MV-4-11 (cell line): Measurements from ENCODE around the gene CAB39.
"Not testable (repeated sequence)": the region's sequence is repeated elsewhere in the genome, so short reads cannot be mapped to it uniquely, and the experiment has no call there.

Experiments used
- DNase-seq: peaks from one replicate; lab custom pipeline; 2025; lab: John Stamatoyannopoulos, UW

The CAB39 gene

GRCh38 chr2:230715201-230715600, 2.6 kb downstream of the CAB39 start:
- DNase-seq: no peak

DNA sequence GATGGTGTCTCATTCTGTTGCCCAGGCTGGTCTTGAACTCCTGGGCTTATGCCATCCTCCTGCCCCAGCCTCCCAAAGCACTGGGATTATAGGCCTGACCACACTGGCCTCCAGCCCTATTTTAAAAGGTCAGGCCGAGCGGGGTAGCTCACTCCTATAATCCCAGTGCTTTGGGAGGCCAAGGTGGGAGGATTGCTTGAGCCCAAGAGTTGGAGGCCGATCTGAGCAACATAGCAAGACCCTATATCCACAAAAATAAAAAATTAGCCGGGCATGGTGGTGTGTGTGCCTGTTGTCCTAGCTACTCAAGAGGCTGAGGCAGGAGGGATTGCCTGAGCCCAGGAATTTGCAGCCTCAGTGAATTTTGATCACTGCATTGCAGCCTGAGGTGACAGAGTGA, 3.9 kb downstream of the CAB39 start:
- DNase-seq: no peak

GRCh38 chr2:230717600-230717999, 5.0 kb downstream of the CAB39 start:
- peak; percentile 60 for DNase-seq

DNA sequence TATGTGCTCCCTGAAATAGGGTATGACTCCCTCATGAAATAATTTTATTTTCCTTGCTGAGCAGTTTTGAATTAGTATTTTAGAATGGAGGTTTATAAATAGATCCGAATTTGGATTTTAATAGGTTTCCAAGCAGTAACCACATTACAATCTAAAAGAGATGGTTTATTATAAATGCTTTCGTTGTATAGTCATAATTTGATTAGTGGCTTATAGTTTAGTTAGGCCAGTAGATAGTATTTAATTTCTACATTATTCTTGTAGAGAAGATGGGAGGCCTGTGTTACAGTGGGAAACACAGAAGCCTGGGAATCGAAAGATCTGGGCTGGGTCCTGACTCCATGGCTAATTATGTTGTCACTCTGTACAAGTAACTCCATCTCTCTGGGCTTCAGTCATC, 6.7 kb downstream of the CAB39 start:
- DNase-seq: no peak

GRCh38 chr2:230721712-230722111, 9.1 kb downstream of the CAB39 start:
- DNase-seq: no peak

DNA sequence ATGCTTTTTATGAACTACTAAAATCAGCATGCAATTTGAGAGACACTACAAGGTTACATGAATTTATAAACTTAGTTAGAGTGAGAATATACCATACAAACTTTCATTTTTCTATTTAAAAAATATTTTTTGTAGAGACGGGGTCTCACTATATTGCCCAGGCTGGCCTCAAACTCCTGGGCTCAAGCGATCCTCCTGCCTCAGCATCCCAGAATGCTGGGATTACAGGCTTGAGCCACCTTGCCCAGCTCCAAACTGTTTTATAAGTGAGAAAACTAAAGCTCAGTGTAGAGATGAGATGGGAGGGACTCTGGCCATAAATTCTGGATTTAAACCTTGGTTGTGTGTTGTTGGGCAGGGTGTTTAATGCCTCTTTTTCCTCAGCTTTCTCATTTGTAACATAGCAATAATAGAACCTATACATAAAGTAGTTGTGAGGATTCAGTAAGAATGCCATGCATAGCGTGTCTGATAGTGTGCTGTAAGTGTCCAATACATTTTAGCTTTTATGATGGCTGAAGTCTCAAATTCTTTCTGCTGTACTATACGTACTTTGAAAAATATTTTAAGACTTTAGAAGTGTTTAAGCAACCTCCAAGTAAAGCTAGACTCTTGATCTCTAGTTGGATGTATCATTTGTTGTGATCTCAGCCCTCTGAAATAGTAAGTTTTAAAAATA, 9.7 kb downstream of the CAB39 start:
- no peak for DNase-seq

DNA sequence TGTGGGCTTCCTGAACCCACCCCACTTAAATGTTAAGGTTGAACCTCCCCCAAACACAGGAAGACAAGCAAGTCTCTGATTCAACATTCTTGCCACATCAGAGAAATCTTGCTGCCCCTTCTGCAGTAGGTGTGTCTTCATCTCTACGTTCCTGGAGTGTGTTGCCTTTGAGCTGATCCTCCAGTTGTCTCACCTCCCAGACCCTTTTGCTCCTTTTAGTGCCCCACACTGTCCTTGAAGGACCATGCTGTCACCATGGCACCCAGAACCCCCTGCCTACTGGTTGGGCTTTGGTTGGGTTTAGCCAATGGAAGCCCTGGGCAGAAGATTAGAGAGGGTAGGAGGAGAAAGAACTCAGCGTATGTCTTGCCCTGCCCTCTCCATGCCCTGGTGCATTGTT, 10.7 kb downstream of the CAB39 start:
- no peak for DNase-seq

GRCh38 chr2:230724957-230725356, 12.3 kb downstream of the CAB39 start:
- not testable (repeated sequence) for DNase-seq

DNA sequence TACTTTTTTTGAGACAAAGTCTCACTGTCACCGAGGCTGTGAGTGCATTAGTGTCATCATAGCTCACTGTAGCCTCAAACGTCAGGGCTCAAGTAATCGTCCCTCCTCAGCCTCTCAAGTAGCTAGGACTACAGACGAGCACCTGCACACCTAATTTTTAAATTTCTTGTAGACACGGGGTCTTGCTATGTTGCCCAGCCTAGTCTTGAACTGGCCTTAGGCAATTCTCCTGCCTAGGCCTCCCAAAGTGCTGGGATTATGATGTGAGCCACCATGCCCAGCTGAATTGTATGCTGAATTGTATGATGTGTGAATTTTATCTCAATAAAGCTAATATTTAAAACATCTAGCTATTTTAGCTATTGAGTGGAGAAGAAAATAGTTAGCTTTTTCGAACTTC, 18.9 kb downstream of the CAB39 start:
- no peak for DNase-seq

DNA sequence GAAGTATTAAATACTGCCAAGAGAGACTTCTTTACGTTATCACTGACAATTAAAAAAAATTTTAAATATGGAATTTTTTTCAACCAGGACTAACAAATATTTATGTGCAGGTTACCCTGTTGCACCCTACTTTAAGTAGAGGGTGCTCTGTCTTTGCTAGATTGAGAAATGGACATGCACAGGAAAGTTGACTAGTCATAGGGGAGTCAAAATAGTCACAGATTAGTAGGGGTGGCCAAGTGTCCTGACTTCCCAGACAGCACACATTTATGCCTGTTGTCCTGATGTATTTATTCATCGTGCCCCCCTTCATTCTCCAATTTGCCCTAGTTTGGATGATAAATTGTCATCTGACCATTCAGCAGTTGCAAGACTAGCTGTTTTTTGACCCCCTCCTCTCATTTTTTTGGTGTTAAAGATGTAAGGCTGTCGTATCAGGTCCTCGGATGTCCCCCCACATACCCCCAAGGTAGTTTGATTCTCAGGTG, 20.3 kb downstream of the CAB39 start:
- DNase-seq: no peak

DNA sequence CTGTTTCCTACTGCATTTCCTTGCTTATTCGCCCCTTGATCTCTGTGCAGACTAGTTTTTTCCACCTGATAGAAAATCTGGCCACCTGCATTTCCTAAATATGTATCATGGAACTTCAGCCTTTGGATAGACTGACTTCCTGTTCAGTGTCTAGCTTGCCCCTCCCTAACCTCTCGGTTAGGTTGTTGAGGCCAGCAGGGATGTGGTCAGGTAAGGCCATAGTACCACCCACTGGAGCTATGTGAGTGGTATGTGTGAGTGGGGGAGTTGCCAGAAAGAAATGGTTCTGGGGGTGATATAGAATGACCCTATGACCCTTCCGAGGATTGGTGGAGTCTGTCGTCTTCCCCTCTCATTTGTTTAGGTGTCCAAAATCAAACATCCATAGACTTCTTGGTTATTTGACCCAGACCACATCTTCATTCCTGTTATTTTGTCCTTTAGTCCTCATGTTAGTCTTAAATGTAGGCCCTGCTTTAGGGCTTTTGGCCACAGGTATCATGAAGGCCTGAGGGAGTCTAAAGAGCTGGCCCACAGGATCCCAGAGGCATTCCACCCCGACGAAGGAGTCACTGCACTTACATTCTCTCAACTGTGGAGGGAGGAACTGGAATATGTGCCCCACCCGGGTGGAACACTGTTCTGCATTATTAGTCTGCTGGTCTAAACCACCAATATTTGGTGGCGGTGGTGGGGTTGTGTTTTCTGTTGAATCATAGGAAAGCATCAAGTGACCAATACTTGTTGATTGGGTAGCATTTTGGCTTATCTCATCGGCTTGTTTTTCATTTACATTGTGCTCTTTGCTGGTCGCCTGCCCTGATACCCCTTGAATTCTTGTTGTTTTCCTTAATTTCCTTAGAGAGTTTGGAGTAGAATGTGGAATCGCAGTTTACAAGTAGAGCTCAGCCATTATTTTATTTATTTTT, 21.9 kb downstream of the CAB39 start:
- DNase-seq: no peak

- no peak for DNase-seq
Observed at GRCh38 chr2:230735884-230736283, 23.2 kb downstream of the CAB39 start.

GRCh38 chr2:230737300-230737699, 24.7 kb downstream of the CAB39 start:
- no peak for DNase-seq

DNA sequence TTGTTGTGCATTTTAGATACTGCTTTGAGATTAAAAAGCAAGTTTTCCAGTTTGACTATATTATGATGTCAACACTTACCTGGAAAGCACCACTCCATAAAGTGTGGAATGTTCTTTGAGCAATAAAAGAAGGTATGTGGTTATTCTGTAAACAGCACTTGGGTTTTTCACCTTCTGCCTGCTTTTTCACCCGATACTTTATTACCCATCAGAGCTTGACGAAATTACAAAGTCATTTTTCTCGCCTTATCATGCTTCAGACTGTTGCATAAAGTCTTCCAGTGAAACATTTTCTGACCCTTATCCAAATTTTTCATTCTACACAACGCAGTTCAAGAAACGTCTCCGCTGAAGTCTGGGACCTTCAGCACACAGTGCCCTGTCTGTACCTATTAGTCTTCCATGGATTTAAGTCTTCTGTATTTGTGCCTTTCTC, 25.2 kb downstream of the CAB39 start:
- no peak for DNase-seq

DNA sequence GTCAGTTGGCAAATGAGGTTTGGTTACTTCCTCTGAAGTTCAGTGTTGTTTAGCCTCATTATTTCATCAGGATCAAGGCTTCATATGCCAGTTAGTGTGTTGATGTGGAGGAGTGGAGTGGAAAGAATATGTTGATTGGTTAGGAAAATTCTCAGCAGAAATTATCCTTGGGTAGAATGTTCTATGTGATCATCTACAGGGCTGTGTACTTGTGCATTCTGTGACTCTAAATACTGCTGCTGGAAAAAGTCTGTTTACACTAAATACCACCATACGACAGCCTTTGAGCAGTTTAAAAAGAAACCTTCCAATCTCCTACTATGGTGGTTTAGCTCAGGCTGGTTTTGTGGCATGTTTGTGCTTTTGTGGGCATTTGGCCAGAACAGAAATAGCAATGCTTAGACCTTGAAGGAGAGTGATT, 25.8 kb downstream of the CAB39 start:
- peak; percentile 45 for DNase-seq

GRCh38 chr2:230738924-230739323, 26.3 kb downstream of the CAB39 start:
- no peak for DNase-seq

DNA sequence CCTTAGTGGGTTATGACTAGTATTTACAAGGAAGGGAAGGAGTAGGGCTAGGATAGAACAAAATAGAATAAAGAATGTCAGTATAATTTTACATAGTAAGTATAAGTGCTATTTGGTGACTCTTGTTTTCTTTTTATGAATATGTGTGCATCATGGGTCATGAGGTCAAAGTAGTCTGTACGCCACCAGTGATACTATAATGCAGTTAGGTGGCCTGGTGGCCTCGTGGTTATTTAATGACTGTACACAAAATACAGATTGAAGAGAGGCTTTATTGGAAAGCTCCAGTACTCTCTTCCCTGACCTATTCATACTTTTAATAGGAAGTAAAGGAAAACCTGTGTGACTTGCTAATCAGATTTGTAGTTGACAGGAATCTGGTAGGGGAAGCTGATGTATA, 27.3 kb downstream of the CAB39 start:
- no peak for DNase-seq

DNA sequence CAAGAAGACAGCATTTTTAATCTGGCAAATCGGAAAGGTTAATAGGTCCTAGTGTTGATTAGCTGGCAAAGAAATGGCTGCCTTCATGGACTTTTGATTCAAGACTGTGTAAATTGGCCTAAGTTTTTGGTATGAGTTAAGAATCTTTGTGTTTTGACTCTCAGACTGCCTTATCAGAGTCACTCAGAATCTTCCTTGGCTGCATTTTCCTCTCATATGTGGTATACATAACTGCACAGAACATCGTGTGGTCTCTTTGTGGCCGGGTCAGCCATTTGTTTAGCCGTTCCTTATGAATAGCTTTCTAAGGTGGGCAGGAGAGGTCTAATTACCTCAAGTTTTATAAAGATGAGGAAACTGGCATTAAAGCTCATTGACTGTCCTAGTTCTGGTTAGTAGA, 30.1 kb downstream of the CAB39 start:
- DNase-seq: no peak

GRCh38 chr2:230746213-230746612, 33.6 kb downstream of the CAB39 start:
- no peak for DNase-seq

- peak; percentile 17 for DNase-seq
Observed at GRCh38 chr2:230748087-230748486, 35.4 kb downstream of the CAB39 start.

DNA sequence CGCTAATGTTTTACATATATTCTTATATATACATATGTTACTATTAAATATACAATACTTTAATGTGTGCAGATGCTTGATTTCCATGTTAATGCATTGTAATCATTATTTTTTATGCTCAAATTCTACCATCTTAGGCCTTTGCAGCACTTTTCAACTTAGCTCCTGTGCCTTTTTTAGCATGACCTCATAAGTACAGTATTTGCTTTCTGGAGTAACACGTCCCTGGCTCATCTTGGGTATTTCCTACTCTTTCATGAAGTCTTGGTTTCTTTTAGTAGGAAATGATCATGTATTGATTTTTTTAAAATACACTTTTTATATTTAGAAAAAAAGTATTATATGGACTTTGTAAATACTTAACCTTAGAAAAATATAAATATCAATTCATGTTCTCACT, 36.5 kb downstream of the CAB39 start:
- DNase-seq: no peak

DNA sequence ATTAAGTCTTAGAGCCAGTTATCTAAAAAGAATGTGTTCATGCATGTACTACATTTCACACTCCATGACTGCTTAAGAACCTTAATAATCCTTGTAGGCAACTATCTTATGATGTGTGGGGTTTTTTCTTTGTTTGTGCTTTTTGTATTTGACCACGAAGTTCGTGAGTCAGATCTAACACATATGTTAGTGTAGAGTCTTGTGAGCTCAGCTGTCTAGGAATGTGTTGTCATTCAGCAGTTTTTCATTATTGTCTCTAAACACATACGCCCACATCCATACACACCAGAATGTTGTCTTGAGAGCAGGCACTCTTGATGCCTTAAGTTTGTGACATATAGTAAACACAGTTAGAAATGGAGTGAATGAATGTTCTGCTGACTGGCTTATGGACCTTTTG, 38.4 kb downstream of the CAB39 start:
- DNase-seq: no peak

DNA sequence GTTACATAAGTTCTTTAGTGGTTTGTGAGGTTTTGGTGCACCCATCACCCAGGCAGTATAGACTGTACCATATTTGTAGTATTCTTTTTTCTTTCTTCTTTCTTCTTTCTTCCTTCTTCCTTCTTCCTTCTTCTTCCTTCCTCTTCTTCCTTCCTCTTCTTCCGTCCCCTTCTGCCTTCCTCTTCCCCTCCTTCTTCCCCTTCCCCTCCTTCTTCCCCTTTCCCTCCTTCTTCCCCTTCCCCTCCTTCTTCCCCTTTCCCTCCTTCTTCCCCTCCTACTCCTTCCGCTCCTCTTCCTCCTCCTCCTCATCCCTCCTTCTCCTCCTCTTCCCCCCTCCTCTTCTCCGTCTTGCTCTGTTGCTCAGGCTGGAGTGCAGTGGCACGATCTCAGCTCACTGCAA, 41.6 kb downstream of the CAB39 start:
- DNase-seq: no peak
